ENCODE data around the gene INPP4B.

INPP4B gene

DNA sequence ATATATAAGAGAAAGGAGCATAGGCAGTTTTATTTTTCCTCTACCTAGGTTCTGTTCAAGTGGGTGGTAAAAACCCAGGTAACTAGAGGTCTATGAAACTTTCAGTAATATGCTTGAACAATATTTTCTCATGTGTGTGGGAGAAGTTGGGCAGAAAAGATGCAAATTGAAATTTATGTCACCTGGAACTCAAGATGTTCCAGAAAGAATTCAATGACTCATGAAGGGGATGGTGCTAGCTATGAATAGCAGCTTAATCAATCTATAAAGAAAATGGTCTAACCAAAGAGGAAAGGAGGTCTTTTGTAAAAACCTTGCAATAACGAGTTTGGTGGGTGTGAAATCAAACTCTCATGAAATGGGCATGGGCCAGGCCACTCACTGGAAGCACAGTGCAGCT is 263.8 kb downstream of the INPP4B start:
- Mint-ChIP-seq H3K9me3 (no peaks in the 10 kb centered on the region), H3K27me3 (no peaks in the 10 kb centered on the region), H3K4me3 (no peak overlapping the region), H3K4me1 (peaks cover 0 to 5% of the 10 kb centered on the region in 2 donors), H3K27ac (no peak overlapping the region), H3K36me3 (no peaks in the 10 kb centered on the region)
- DNase-seq (no peak), ATAC-seq (replicated peaks) (no peak)

DNA sequence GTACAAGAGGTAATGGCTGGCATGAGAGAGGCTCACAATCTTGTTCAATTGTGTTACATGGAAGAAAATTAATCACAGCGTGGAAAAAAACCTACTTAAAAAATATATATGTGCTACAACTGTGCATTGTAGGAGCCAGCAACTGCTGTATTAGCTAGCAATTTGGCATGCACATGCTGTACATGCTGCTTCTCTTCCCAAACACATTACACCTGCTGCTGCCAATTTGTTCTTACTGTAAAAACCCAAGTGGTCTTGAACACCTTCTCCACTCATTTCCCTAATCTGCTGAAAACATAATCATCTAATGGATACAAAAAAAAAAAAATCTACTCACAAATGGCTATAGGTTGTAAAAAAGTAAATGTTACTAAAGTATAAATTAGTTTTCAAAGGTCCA is 264.2 kb downstream of the INPP4B start:
- H3K27me3 Mint-ChIP-seq: no peaks in the 10 kb centered on the region
- H3K27ac Mint-ChIP-seq: no peak overlapping the region
- H3K36me3 Mint-ChIP-seq: no peaks in the 10 kb centered on the region
- no peak for ATAC-seq (replicated peaks)
- H3K9me3 Mint-ChIP-seq: no peaks in the 10 kb centered on the region
- DNase-seq: no peak
- H3K4me3 Mint-ChIP-seq: no peak overlapping the region
- H3K4me1 Mint-ChIP-seq: peaks cover 0 to 5% of the 10 kb centered on the region in 2 donors

DNA sequence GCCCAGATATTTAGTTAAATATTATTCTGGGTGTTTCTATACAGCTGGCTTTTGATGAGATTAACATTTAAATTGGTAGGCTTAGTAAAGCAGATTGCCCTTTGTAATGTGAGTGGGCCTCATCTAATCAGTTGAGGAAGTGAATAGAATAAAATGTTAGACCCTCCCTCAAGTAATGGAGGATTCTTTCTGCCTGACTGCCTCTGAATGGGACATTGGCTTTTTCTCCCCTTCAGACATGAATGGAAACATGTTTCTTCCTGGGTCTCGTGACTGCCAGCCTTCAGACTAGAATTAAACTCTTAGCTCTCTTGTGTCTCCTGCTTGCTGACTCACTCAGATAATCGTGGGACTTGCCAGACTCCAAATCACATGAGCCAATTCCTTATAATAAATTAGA is 266.7 kb downstream of the INPP4B start:
- no peaks in the 10 kb centered on the region for H3K27me3 Mint-ChIP-seq

DNA sequence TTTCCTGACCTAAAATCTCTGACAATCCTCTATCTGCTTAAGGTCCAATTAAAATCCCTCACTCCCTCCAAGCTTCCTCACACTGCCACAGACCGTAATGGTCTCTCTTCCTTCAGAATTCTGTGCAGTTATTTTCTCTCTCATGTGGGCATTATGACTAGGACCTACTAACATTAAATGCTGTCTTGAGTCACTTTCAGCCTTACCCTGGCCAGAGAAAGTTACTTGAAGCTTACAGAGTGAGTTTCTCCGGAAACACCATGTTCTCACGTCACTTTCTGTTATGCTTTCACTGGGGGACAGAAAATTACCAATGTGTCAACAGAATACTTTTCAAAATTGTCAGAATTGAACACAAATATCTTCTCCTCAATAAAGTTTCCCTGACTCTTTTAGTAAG is 271.8 kb downstream of the INPP4B start:
- Mint-ChIP-seq H3K9me3 (peaks cover 0 to 1% of the 10 kb centered on the region in 2 donors), H3K4me3 (no peak overlapping the region), H3K27me3 (no peaks in the 10 kb centered on the region), H3K36me3 (no peaks in the 10 kb centered on the region), H3K4me1 (no peaks in the 10 kb centered on the region), H3K27ac (no peak overlapping the region)
- DNase-seq: no peak
- ATAC-seq (replicated peaks): no peak

More for the DNA sequence above, 266.7 kb downstream of the INPP4B start:
- ATAC-seq (replicated peaks) (no peak), DNase-seq (no peak)
- H3K27ac Mint-ChIP-seq: no peak overlapping the region
- H3K9me3 Mint-ChIP-seq: peaks cover 0 to 1% of the 10 kb centered on the region in 2 donors
- peaks cover 0 to 5% of the 10 kb centered on the region in 2 donors for H3K4me1 Mint-ChIP-seq
- no peak overlapping the region for H3K4me3 Mint-ChIP-seq
- no peaks in the 10 kb centered on the region for H3K36me3 Mint-ChIP-seq

DNA sequence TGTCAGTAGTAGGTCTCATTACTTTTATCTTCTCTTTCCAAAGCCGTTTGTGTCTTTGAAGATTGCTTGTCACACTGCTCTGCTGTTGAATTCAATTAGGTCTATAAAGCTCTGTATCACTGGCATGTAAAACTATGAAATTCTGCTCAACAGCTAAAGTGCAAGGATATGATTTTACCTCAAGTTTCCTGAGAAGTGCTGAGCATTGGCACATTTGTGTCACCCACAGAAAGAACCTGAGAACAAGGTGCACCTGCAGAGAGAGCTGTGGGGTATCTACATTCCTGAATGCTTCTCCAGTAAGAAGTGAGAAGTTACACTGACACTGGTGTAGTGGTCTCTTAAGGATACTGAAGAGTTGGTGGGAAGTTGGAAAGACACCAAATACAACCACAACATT is 274.0 kb downstream of the INPP4B start:
- DNase-seq (no peak), ATAC-seq (replicated peaks) (no peak)
- Mint-ChIP-seq H3K27ac (no peak overlapping the region), H3K27me3 (no peaks in the 10 kb centered on the region), H3K4me1 (no peaks in the 10 kb centered on the region), H3K4me3 (no peak overlapping the region), H3K9me3 (peaks cover 0 to 1% of the 10 kb centered on the region in 2 donors), H3K36me3 (no peaks in the 10 kb centered on the region)

DNA sequence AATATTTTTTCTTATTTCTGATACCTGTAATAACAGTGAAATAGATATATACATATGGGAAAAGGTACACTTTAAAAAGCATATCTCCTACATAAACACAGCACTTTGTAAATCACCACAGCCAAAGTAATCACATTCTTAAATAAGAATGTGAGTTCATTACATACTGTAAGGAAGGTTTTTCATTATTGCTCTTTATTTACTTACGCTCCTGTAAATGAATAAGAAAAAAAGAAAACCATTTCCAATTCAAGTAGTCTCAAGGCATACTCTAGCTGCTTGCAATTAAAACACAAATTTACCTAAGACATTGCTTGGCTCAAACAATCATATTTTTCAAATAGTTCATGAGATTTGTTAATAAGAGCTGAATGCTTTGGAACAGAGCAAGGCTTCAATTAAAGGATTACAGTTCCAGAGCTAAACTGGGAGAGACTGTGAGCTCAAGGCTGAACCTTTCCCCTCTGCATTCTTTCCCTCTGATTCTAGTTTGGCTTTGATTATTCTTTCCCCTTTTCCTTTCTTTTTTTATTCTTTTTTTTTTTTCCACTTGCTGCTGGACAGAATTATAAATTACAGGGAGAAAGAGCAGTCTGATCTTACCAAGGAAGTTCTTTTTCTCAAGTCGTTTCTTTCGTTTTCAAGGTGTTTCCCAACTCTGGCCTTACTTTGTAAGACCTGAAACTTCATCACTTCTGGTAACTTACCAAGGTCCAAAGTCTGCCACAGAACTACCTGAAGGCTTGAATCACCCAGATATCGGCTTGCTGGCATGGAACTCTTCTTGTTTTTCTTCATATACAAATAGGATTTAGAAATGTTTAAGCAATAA is 278.3 kb downstream of the INPP4B start:
- Mint-ChIP-seq H3K4me3 (no peak overlapping the region), H3K4me1 (no peaks in the 10 kb centered on the region), H3K27ac (no peak overlapping the region), H3K9me3 (peaks cover 0 to 2% of the 10 kb centered on the region in 2 donors), H3K27me3 (no peaks in the 10 kb centered on the region), H3K36me3 (no peaks in the 10 kb centered on the region)
- no peak for ATAC-seq (replicated peaks)
- DNase-seq: no peak

DNA sequence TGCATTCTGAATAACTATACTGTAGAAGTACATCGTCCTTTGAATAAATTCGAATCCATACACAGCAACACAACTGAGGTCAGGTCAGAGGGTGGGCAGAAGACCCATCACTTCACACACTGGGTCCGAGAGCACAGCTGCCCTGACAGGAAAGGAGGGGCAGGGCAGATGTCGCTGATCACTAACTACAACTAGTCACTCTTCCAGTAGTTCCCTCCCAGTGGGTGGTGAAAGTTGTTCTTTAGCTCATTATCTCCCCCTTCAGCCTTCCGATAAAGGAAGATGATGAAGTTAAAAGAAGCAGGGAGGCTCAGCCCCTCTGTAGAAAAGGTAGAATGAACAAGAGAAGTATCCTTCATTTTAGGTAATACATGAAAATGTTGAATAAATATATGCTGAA is 278.9 kb downstream of the INPP4B start:
- no peak overlapping the region for H3K4me3 Mint-ChIP-seq

DNA sequence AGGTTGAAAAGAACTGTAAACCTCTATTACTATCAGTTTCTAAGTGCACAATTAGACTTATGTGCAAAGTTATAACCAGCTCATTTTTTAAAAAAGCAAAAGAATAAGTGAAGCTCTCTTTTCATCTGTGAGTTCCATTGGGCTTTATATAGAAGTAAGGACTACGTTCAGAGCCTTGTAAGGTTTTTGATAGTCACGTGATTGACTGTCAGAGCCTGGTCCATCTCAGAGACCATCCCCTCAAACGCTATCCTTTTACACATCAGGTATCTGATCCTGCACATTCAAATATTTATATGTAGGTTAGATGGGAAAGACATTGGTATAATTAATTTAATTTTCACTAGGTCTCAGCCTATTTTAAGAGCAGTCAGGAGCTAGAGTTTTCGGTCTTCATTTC is 279.3 kb downstream of the INPP4B start:
- Mint-ChIP-seq H3K27me3 (no peaks in the 10 kb centered on the region), H3K27ac (no peak overlapping the region), H3K36me3 (no peaks in the 10 kb centered on the region), H3K4me1 (no peaks in the 10 kb centered on the region), H3K4me3 (no peak overlapping the region), H3K9me3 (peaks cover 0 to 2% of the 10 kb centered on the region in 2 donors)
- DNase-seq: no peak
- no peak for ATAC-seq (replicated peaks)

More for the DNA sequence above, 278.9 kb downstream of the INPP4B start:
- DNase-seq (no peak), ATAC-seq (replicated peaks) (no peak)
- H3K27ac Mint-ChIP-seq: no peak overlapping the region
- no peaks in the 10 kb centered on the region for H3K36me3 Mint-ChIP-seq
- no peaks in the 10 kb centered on the region for H3K27me3 Mint-ChIP-seq
- H3K4me1 Mint-ChIP-seq: no peaks in the 10 kb centered on the region
- peaks cover 0 to 2% of the 10 kb centered on the region in 2 donors for H3K9me3 Mint-ChIP-seq

DNA sequence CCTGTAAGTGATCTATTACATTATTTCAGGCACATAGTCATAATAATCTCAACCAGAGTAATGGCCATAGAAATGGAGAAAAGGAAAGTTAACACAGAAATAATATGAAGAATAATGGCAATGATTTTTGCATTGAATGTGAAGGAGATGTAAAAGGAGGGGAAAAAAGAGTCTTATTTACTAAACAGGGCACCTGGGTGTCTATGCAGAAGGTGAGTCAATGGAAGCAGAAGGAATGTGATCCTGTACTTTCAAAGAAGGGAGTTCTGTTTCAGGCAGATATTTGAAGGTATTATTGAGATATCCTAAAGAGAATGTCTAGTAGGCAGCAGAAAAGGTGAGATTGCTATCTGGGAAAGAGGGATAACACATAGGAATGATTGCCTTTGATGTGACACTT is 279.9 kb downstream of the INPP4B start:
- H3K27me3 Mint-ChIP-seq: no peaks in the 10 kb centered on the region
- ATAC-seq (replicated peaks) (no peak), DNase-seq (no peak)
- no peaks in the 10 kb centered on the region for H3K36me3 Mint-ChIP-seq
- H3K4me1 Mint-ChIP-seq: no peaks in the 10 kb centered on the region
- no peak overlapping the region for H3K27ac Mint-ChIP-seq
- H3K9me3 Mint-ChIP-seq: peaks cover 0 to 2% of the 10 kb centered on the region in 2 donors
- no peak overlapping the region for H3K4me3 Mint-ChIP-seq

DNA sequence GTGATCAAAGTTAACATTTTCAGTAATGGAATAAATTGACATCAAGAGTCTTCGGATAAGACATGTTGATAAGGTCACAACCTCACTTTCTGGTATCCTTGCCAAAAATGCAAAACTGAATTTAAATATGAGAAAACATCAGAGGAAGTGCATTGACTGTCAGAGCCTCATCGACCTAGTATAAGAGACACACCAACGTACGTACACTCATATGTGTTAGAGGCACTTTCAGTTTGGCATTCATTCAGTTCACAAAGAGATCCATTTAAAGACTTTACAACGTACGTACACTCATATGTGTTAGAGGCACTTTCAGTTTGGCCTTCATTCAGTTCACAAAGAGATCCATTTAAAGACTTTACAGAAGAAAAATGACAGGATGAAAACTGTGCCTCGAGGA is 280.3 kb downstream of the INPP4B start:
- H3K4me1 Mint-ChIP-seq: no peaks in the 10 kb centered on the region
- H3K36me3 Mint-ChIP-seq: no peaks in the 10 kb centered on the region
- no peaks in the 10 kb centered on the region for H3K27me3 Mint-ChIP-seq
- H3K9me3 Mint-ChIP-seq: peaks cover 0 to 2% of the 10 kb centered on the region in 2 donors
- no peak overlapping the region for H3K4me3 Mint-ChIP-seq
- no peak overlapping the region for H3K27ac Mint-ChIP-seq
- ATAC-seq (replicated peaks) (no peak), DNase-seq (no peak)

DNA sequence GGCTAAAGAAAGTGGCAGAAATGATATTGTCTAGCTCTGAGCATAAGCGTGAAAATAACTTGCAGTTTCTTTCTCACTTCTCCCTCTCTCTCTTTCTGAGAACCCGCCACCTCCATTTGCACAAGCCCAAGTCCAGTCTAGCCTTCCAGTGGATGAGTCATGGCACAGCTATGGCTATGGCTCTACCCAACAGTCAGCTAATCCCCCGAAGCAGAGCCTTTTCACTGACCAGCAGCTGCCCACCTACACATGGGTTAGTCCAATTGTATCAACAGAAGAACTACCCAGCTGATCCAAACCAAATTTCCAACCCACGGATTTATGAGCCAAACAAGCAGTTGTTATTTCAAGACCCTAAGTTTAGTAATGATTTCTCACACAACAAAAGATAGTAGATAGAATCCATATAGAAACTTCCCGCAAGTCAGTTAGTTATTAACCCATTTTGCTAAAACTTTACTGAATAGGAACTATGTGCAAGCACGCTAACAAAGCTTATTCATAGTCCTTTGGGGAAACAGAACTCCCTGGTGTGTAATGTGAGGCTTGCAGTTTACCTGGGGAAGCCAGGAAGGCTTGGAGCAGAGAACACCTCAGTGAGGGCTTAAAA is 282.3 kb downstream of the INPP4B start:
- no peak for DNase-seq
- no peak for ATAC-seq (replicated peaks)
- Mint-ChIP-seq H3K4me3 (no peak overlapping the region), H3K36me3 (no peaks in the 10 kb centered on the region), H3K27ac (no peak overlapping the region), H3K9me3 (peaks cover 0 to 2% of the 10 kb centered on the region in 2 donors), H3K4me1 (no peaks in the 10 kb centered on the region), H3K27me3 (no peaks in the 10 kb centered on the region)

DNA sequence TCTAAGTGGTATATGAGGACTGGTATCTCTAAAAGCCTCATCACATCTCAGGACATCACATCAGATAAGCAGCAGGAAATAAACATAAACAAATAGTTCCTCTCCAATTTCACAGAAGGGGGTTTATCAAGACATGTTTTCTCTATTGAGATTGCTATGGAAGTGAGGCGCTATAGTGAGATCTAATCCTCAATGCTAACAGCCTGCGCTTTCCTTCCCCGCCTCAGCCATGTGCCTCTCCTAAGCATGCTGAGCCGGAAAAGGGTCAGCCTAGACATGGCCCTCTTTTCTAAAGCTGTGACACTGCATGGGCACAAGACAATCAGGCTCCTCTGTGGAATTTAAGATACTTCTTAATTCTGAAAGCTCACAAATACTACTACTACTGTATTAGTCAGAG is 286.1 kb downstream of the INPP4B start:
- DNase-seq (no peak), ATAC-seq (replicated peaks) (no peak)
- Mint-ChIP-seq H3K4me3 (no peak overlapping the region), H3K27me3 (no peaks in the 10 kb centered on the region), H3K4me1 (no peaks in the 10 kb centered on the region), H3K9me3 (peaks cover 0 to 2% of the 10 kb centered on the region in 2 donors), H3K27ac (no peak overlapping the region), H3K36me3 (no peaks in the 10 kb centered on the region)

DNA sequence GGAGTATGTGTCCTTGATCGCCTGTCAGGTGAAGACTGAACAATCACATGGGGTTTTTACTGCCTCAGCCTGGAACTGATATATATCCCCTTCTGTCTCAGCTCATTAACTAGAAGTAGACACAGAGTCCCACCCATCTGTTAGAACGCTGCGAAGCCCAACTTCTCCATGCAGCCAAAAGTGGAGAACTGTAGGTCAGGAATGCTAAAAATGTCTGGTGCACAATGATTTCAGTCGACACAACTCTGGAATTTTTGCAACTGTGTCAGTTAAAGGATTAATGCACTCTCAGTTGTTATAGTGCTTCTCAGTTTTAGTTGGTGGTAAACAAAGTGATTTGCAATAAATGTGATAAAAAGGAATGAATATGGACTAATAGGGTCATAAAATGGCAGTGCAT is 287.2 kb downstream of the INPP4B start:
- no peak for DNase-seq
- Mint-ChIP-seq H3K4me3 (no peak overlapping the region), H3K4me1 (no peaks in the 10 kb centered on the region), H3K36me3 (no peaks in the 10 kb centered on the region), H3K27me3 (no peaks in the 10 kb centered on the region), H3K27ac (no peak overlapping the region), H3K9me3 (no peaks in the 10 kb centered on the region)
- ATAC-seq (replicated peaks): no peak

DNA sequence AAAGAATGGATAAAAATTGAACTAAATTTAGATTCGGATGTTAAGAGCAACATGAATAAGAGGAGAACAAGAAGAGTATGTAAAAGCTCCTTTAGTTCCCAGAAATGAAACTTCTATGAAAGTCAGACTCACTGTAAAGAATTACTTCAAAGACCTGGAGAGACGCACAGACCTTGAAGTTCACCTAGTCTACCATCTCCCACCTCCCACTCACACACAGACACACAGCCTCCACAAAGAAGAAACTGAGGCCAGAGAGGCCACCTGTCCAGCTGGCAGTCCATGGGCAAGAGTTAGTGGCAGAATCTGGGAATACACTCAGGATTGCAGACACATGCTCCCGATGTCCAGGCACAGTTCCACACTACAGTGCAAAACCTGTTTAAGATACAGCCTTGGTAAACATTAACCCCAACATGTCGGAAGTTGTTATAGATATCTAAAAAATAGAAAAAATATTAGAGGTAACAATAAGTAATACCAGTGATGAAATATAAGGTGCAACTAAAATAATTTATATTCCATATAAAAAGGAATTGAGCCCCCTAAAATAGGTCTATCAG is 288.8 kb downstream of the INPP4B start:
- no peak for DNase-seq
- Mint-ChIP-seq H3K36me3 (no peaks in the 10 kb centered on the region), H3K4me3 (no peak overlapping the region), H3K27me3 (no peaks in the 10 kb centered on the region), H3K27ac (no peak overlapping the region), H3K9me3 (no peaks in the 10 kb centered on the region), H3K4me1 (no peaks in the 10 kb centered on the region)
- ATAC-seq (replicated peaks): no peak
